ENCODE results near the gene EEF1G.
A peak's percentile ranks its signal among the peaks of the same experiment; 100 is the strongest.
"Not testable (repeated sequence)": the region's sequence is repeated elsewhere in the genome, so short reads cannot be mapped to it uniquely, and the experiment has no call there.

EEF1G gene

DNA sequence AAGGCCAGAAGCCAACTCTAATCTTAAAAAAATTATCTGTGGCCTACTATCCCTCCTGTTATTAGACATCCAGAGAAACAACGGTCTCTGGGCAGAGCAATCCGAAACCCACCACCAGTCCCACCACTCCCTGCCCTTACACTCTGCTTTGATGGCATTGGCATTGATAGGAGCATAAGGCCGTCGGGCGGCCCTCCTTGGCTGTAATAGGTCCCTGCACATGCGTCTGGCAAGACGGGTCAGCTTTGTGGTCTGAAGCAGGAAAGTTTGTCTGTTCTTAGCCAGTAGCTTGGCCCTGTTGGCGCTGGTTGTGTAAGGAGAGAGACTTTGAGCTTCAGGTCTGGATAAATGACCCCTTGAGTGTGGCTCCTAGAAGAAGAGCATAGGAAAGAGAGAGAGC lies 21.4 kb upstream of the EEF1G start:
- TF ChIP-seq, protein P1, sequence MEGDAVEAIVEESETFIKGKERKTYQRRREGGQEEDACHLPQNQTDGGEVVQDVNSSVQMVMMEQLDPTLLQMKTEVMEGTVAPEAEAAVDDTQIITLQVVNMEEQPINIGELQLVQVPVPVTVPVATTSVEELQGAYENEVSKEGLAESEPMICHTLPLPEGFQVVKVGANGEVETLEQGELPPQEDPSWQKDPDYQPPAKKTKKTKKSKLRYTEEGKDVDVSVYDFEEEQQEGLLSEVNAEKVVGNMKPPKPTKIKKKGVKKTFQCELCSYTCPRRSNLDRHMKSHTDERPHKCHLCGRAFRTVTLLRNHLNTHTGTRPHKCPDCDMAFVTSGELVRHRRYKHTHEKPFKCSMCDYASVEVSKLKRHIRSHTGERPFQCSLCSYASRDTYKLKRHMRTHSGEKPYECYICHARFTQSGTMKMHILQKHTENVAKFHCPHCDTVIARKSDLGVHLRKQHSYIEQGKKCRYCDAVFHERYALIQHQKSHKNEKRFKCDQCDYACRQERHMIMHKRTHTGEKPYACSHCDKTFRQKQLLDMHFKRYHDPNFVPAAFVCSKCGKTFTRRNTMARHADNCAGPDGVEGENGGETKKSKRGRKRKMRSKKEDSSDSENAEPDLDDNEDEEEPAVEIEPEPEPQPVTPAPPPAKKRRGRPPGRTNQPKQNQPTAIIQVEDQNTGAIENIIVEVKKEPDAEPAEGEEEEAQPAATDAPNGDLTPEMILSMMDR (IDR thresholded peaks at IDR 0.05; ENCODE audit: control insufficient read depth, extremely low read depth, insufficient read depth), result no peak
- H3K4me3 ChIP-seq (ENCODE audit: low read depth, low read length), result no peak overlapping the region
- DNase-seq (ENCODE audit: low read depth), result no peak

DNA sequence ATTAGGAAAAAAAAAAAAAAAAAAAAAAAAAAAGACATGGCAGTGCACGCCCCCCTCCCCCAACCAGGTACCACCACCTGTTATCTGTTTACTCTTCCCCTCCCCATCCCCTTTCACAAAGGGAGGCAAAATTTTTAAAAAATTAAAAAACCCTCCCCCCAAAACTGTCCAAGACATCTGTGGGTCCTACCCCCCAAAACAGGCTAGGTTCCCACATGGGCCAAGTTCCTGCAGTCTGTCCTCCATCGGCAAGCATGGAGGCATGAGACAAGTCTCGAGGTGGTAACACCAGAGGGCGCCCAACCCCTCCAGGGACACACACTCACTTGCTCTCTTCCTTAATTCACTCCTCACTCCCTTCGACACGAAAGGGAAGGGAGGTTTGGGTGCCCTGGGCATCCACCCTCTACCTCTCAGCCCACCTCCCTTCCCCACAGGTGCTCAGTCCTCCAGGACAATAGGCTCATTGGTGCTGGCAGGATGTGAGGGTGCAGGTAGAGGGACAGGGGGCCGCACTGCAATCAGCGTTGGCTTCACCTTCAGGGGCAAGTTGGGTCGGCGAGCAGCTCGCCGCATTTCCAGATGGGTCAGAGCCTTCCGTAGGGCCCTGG lies 19.8 kb upstream of the EEF1G start:
- no peak for DNase-seq (ENCODE audit: low read depth)
- H3K4me3 ChIP-seq (ENCODE audit: low read depth, low read length), result no peak overlapping the region
- TF ChIP-seq, protein P1 (IDR thresholded peaks at IDR 0.05; ENCODE audit: control insufficient read depth, extremely low read depth, insufficient read depth), result peak; percentile 62

GRCh38 chr11:62592989-62593421 lies 19.3 kb upstream of the EEF1G start:
- DNase-seq (ENCODE audit: low read depth), result no peak
- TF ChIP-seq, protein P1 (IDR thresholded peaks at IDR 0.05; ENCODE audit: control insufficient read depth, extremely low read depth, insufficient read depth), result no peak
- H3K4me3 ChIP-seq (ENCODE audit: low read depth, low read length), result no peak overlapping the region

DNA sequence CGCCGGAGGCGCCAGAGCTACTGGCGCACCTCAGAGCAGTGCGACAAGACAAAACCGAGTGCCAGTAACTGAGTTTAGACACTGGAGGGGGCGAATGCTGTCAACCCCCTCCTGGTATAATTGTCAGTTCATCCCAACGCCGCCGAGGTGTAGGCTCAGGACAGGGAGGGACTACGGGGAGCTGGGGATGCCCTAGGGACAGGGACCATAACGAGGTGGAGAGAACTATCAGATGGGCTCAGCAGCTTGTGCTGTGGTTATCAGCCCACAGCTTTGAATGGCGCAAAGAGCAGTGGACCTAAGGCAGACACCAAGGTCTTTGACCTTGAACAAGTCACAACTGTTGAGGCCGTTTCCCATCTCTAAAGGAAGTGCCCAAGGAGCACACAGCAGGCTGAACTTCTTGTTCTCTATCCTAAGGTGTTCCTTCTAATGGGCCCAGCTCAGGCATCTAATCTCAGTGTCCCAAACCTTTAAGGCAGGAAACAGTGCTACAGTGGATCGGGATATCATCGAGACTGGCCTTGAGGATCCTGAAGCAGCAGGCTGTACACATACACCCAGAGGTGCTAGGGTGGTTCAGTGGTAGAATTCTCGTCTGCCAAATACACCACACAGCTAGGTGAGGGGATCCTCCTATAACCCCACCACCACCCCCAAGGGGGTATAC lies 18.6 kb upstream of the EEF1G start:
- TF ChIP-seq, protein P1 (IDR thresholded peaks at IDR 0.05; ENCODE audit: control insufficient read depth, extremely low read depth, insufficient read depth), result no peak
- DNase-seq (ENCODE audit: low read depth), result no peak
- peak overlapping the region; percentile 100 for H3K4me3 ChIP-seq (ENCODE audit: low read depth, low read length)

GRCh38 chr11:62591448-62592145 lies 17.9 kb upstream of the EEF1G start, which contains the start of gene TUT1:
TUT1 (minus strand) TSS chr11:62591523; CDS start chr11:62591485, 38 bp downstream.
- DNase-seq (ENCODE audit: low read depth), result peak; percentile 99
- H3K4me3 ChIP-seq (ENCODE audit: low read depth, low read length), result peak within 1 kb of the TSS; percentile 100

GRCh38 chr11:62588966-62589637 lies 15.4 kb upstream of the EEF1G start:
- no peak for DNase-seq (ENCODE audit: low read depth)
- no peak overlapping the region for H3K4me3 ChIP-seq (ENCODE audit: low read depth, low read length)
- TF ChIP-seq, protein P1 (IDR thresholded peaks at IDR 0.05; ENCODE audit: control insufficient read depth, extremely low read depth, insufficient read depth), result no peak

More at GRCh38 chr11:62591448-62592145, 17.9 kb upstream of the EEF1G start, which contains the start of gene TUT1:
- TF ChIP-seq, protein P1 (IDR thresholded peaks at IDR 0.05; ENCODE audit: control insufficient read depth, extremely low read depth, insufficient read depth), result no peak

GRCh38 chr11:62585356-62585755 lies 11.7 kb upstream of the EEF1G start:
- DNase-seq (ENCODE audit: low read depth); H3K4me3 ChIP-seq (ENCODE audit: low read depth, low read length): not testable (repeated sequence)

DNA sequence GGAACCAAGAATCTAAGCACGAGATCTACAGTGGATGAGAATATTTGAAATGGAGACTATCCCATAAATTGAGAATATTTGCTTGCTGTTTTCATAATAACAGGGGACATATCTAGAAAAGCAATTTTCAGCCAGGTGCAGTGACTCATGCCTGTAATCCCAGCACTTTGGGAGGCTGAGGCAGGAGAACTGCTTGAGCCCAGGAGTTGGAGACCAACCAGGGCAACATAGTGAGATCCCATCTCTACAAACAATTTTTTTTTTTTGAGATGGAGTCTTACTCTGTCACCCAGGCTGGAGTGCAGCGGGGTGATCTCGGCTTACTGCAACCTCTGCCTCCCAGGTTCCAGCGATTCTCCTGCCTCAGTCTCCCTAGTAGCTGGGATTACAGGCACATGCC lies 8.0 kb upstream of the EEF1G start:
- not testable (repeated sequence) for DNase-seq (ENCODE audit: low read depth); H3K4me3 ChIP-seq (ENCODE audit: low read depth, low read length)

All from LNCaP clone FGC (cell line).